IMR-90 (cell line): ENCODE data around the gene NUP93. TPM values are rescaled to one million over a fixed set of nuclear protein-coding genes. Genes with fewer than 3 reads are reported as not detected.

ENCODE experiments used
- ATAC-seq: fragments of 200-7000 bp; cut with Tn5 transposase; 2 replicates; pipeline ENCODE4 v1.9.1; 2020; ENCODE audit warnings: low read depth, mild to moderate bottlenecking, moderate library complexity
- BruUV-seq: library from RNA; stranded (reverse); fragments of 400-500 nt; replicated peaks from 2 replicates; lab custom pipeline; 2021; lab: Mats Ljungman, UMichigan
- CTCF ChIA-PET: fragments of 300-600 bp; formaldehyde crosslinking; extraction: SDS; loops from one replicate; lab custom pipeline; 2021; ENCODE audit warnings: antibody characterized with exemption; lab: Yijun Ruan, JAX
- POLR2A ChIA-PET: fragments of 300-600 bp; sonication (Branson Sonifier 250); formaldehyde crosslinking; loops from one replicate; lab custom pipeline; 2022; ENCODE audit warnings: antibody characterized with exemption; ENCODE audit not compliant: unreplicated experiment; lab: Charles Lee
- DNase-seq: peaks from one replicate; pipeline ENCODE4 v3.0.0; 2013
- H2AFZ ChIP-seq: replicated peaks from 2 replicates; pipeline ENCODE3; 2013; ENCODE audit warnings: low read length, mild to moderate bottlenecking; ENCODE audit not compliant: poor library complexity
- H2AK5ac ChIP-seq: 2 replicates; pipeline ENCODE4 v1.6.1; 2013; ENCODE audit warnings: low read depth, low read length, inconsistent platforms
- H2AK9ac ChIP-seq: replicated peaks from 2 replicates; pipeline ENCODE3; 2013; ENCODE audit warnings: mild to moderate bottlenecking, low read depth, low read length, moderate library complexity; ENCODE audit not compliant: poor library complexity
- H2BK120ac ChIP-seq: 2 replicates; pipeline ENCODE4 v1.6.1; 2013; ENCODE audit warnings: low read depth, low read length, inconsistent platforms
- H2BK15ac ChIP-seq: 3 replicates; pipeline ENCODE4 v1.6.1; 2013; ENCODE audit warnings: low read depth, low read length, inconsistent platforms
- H2BK20ac ChIP-seq: 2 replicates; pipeline ENCODE4 v1.6.1; 2013; ENCODE audit warnings: low read depth, mild to moderate bottlenecking, inconsistent platforms, low read length, moderate library complexity
- H2BK5ac ChIP-seq: 2 replicates; pipeline ENCODE4 v1.6.1; 2013; ENCODE audit warnings: mild to moderate bottlenecking, low read depth, low read length, inconsistent platforms; ENCODE audit not compliant: poor library complexity, severe bottlenecking
- H3K14ac ChIP-seq: replicated peaks from 2 replicates; pipeline ENCODE4 v1.6.1; 2013; ENCODE audit warnings: low read depth, low read length, inconsistent platforms
- H3K18ac ChIP-seq: 2 replicates; pipeline ENCODE4 v1.6.1; 2013; ENCODE audit warnings: low read depth, low read length, control low read depth
- H3K23ac ChIP-seq: 2 replicates; pipeline ENCODE4 v1.6.1; 2013; ENCODE audit warnings: low read depth, low read length, inconsistent platforms
- H3K27ac ChIP-seq: 2 replicates; pipeline ENCODE4 v1.5.1; 2013; ENCODE audit warnings: mild to moderate bottlenecking, control low read depth, low read length; ENCODE audit not compliant: insufficient read depth
- H3K27me3 ChIP-seq: 2 replicates; pipeline ENCODE4 v1.6.1; 2013; ENCODE audit warnings: low read length; ENCODE audit not compliant: control insufficient read depth, insufficient read depth
- H3K36me3 ChIP-seq: 2 replicates; pipeline ENCODE4 v1.6.1; 2013; ENCODE audit warnings: low read length, mixed read lengths; ENCODE audit not compliant: control insufficient read depth, insufficient read depth
- H3K4ac ChIP-seq: 2 replicates; pipeline ENCODE4 v1.6.1; 2013; ENCODE audit warnings: low read depth, low read length, inconsistent platforms
- H3K4me1 ChIP-seq: 2 replicates; pipeline ENCODE4 v1.6.1; 2013; ENCODE audit warnings: low read length, mixed read lengths; ENCODE audit not compliant: control insufficient read depth, insufficient read depth
- H3K4me2 ChIP-seq: 2 replicates; pipeline ENCODE4 v1.6.1; 2013; ENCODE audit warnings: low read depth, mild to moderate bottlenecking, control low read depth, low read length, moderate library complexity
- H3K4me3 ChIP-seq: 2 replicates; pipeline ENCODE4 v1.5.1; 2013; ENCODE audit warnings: low read depth, mild to moderate bottlenecking, control low read depth, low read length, moderate library complexity; ENCODE audit not compliant: insufficient read depth
- H3K56ac ChIP-seq: 2 replicates; pipeline ENCODE4 v1.6.1; 2013; ENCODE audit warnings: low read length, inconsistent platforms; ENCODE audit not compliant: insufficient read depth; ENCODE audit errors: extremely low read depth
- H3K79me1 ChIP-seq, 2 experiments: 2 replicates each; pipeline ENCODE4 v1.6.1; 2013; ENCODE audit warnings: low read length in 2 of 2, inconsistent platforms in 1 of 2, low read depth in 1 of 2
- H3K9ac ChIP-seq: 2 replicates; pipeline ENCODE4 v1.6.1; 2013; ENCODE audit warnings: low read depth, low read length, control low read depth
- H3K9me1 ChIP-seq: 2 replicates; pipeline ENCODE4 v1.6.1; 2013; ENCODE audit warnings: low read length, inconsistent platforms; ENCODE audit not compliant: insufficient read depth
- H3K9me3 ChIP-seq: 2 replicates; pipeline ENCODE4 v1.6.1; 2013; ENCODE audit warnings: low read length; ENCODE audit not compliant: control insufficient read depth, insufficient read depth
- H4K20me1 ChIP-seq: 2 replicates; pipeline ENCODE4 v1.6.1; 2013; ENCODE audit warnings: low read length, inconsistent platforms; ENCODE audit not compliant: insufficient read depth
- H4K5ac ChIP-seq: 2 replicates; pipeline ENCODE4 v1.6.1; 2013; ENCODE audit warnings: mild to moderate bottlenecking, low read depth, low read length, control low read depth
- H4K8ac ChIP-seq, 2 experiments: 2 replicates each; pipeline ENCODE4 v1.6.1; 2013; ENCODE audit warnings: low read depth in 2 of 2, low read length in 2 of 2, control low read depth in 1 of 2, inconsistent platforms in 1 of 2
- H4K91ac ChIP-seq: 2 replicates; pipeline ENCODE4 v1.6.1; 2013; ENCODE audit warnings: low read depth, low read length, inconsistent platforms; ENCODE audit not compliant: insufficient read depth
- CEBPB ChIP-seq: IDR thresholded peaks from 2 replicates; pipeline ENCODE4 v1.6.1; 2012; ENCODE audit warnings: low read depth, low read length, improper control_type of control experiment
- CHD1 ChIP-seq: IDR thresholded peaks from 2 replicates; pipeline ENCODE4 v1.6.1; 2012; ENCODE audit warnings: low read depth, low read length, improper control_type of control experiment
- CTCF ChIP-seq: conservative IDR thresholded peaks from 2 replicates; pipeline ENCODE4 v1.5.1; 2012; ENCODE audit warnings: mild to moderate bottlenecking, low read depth, low read length, improper control_type of control experiment
- ELK1 ChIP-seq: fragments of 150-350 bp; IDR thresholded peaks from 2 replicates; pipeline ENCODE4 v1.6.1; 2016; ENCODE audit warnings: low read depth, mild to moderate bottlenecking, low read length, moderate library complexity, borderline replicate concordance
- MAFK ChIP-seq: IDR thresholded peaks from 2 replicates; pipeline ENCODE4 v1.6.1; 2012; ENCODE audit warnings: low read depth, low read length, improper control_type of control experiment
- MAZ ChIP-seq: IDR thresholded peaks from 2 replicates; pipeline ENCODE4 v1.6.1; 2012; ENCODE audit warnings: low read depth, mild to moderate bottlenecking, low read length, improper control_type of control experiment, moderate library complexity, borderline replicate concordance
- MXI1 ChIP-seq: IDR thresholded peaks from 2 replicates; pipeline ENCODE4 v1.6.1; 2012; ENCODE audit warnings: low read depth, mild to moderate bottlenecking, low read length, moderate library complexity, borderline replicate concordance
- POLR2A ChIP-seq: IDR thresholded peaks from 2 replicates; pipeline ENCODE4 v1.6.1; 2012; ENCODE audit warnings: mild to moderate bottlenecking, low read depth, low read length
- RAD21 ChIP-seq: IDR thresholded peaks from 2 replicates; pipeline ENCODE4 v1.6.1; 2012; ENCODE audit warnings: low read length, improper control_type of control experiment
- RCOR1 ChIP-seq: IDR thresholded peaks from 2 replicates; pipeline ENCODE4 v1.6.1; 2012; ENCODE audit warnings: mild to moderate bottlenecking, low read length, improper control_type of control experiment; ENCODE audit not compliant: insufficient replicate concordance
- RFX5 ChIP-seq: IDR thresholded peaks from 2 replicates; pipeline ENCODE4 v1.8.0; 2012; ENCODE audit warnings: low read depth, mild to moderate bottlenecking, low read length, moderate library complexity
- SMC3 ChIP-seq: fragments of 150-350 bp; IDR thresholded peaks from 2 replicates; pipeline ENCODE4 v1.6.1; 2016; ENCODE audit warnings: low read depth, mild to moderate bottlenecking, antibody characterized with exemption, low read length, moderate library complexity
- USF2 ChIP-seq: fragments of 150-350 bp; IDR thresholded peaks from 2 replicates; pipeline ENCODE4 v1.6.1; 2017; ENCODE audit warnings: mild to moderate bottlenecking, antibody characterized with exemption, low read length, low read depth
- WGBS, 2 experiments: methylation state at CpG; one replicate each; pipeline versions ENCODE4 v1.1.5 to v1.1.7; 2013; ENCODE audit warnings: missing lambda C conversion rate in 2 of 2; ENCODE audit not compliant: insufficient read length in 1 of 2; ENCODE audit errors: extremely low coverage in 2 of 2; 5-methylcytosine and 5-hydroxymethylcytosine counted together
- dilution Hi-C: fragments of 300-500 bp; cut with HindIII; formaldehyde crosslinking; loops from one replicate; pipeline ENCODE4 v1.14.3; 2018; ENCODE audit warnings: low sequenced_read_pairs; ENCODE audit not compliant: unreplicated experiment
- in situ Hi-C: fragments of 300-500 bp; cut with MboI; formaldehyde crosslinking; loops from 3 replicates; pipeline ENCODE4 v1.14.3; 2019; ENCODE audit warnings: low sequenced_read_pairs, inconsistent platforms, mixed read lengths
- intact Hi-C: fragments of 100-400 bp; cut with micrococcal nuclease; formaldehyde crosslinking; loops from 2 replicates; pipeline ENCODE4 v1.10.0; 2022
- polyA plus RNA-seq, 3 experiments: library from polyadenylated mRNA; depleted of rRNA; stranded (reverse); fragments of >200 nt; gene quantifications; 2 replicates each; pipeline ENCODE4 v1.2.3, GENCODE V29; 2012; ENCODE audit warnings: low replicate concordance in 1 of 3
- total RNA-seq: library from RNA; depleted of rRNA; stranded (reverse); fragments of >200 nt; gene quantifications from 2 replicates; pipeline ENCODE4 v1.2.3, GENCODE V29; 2012

NUP93 gene
- total and polyA plus RNA-seq, 2 of the 4 experiments (the other 2 are of a cell fraction), result 54.6 to 72.6 TPM

- dilution Hi-C loops, result no loop called here
Measured at GRCh38 chr16:56764835-56765234, 34.9 kb downstream of the NUP93 start.

More at GRCh38 chr16:56764835-56765234, 34.9 kb downstream of the NUP93 start:
- Histone ChIP-seq H2AK9ac (no peak overlapping the region), H3K4ac (no peak overlapping the region), H3K79me1 (peaks cover 9 to 23% of the 10 kb centered on the region in 2 experiments; a peak in 3 of 4 replicates), H3K23ac (no peak overlapping the region), H2AK5ac (no peak overlapping the region), H2BK15ac (no peak overlapping the region), H3K9me1 (no peaks in the 10 kb centered on the region), H4K20me1 (no peaks in the 10 kb centered on the region), H3K4me1 (peaks cover 5% of the 10 kb centered on the region), H2BK120ac (no peak overlapping the region), H3K9me3 (no peaks in the 10 kb centered on the region), H3K27ac (no peak overlapping the region), H2BK20ac (no peak overlapping the region), H3K9ac (no peak overlapping the region), H3K36me3 (peaks cover 6% of the 10 kb centered on the region), H3K14ac (no peak overlapping the region), H2AFZ (no peak overlapping the region), H3K56ac (no peak overlapping the region), H3K27me3 (no peaks in the 10 kb centered on the region), H3K18ac (no peak overlapping the region), H3K4me2 (no peak overlapping the region), H2BK5ac (no peak overlapping the region), H3K4me3 (no peak overlapping the region), H4K91ac (no peak overlapping the region), H4K5ac (no peak overlapping the region), H4K8ac (no peak overlapping the region)
- ChIA-PET CTCF (no interaction called here), POLR2A (no interaction called here)
- TF ChIP-seq RAD21, result no peak
- no peak for TF ChIP-seq USF2
- TF ChIP-seq MAFK, result no peak
- no peak for TF ChIP-seq MXI1
- TF ChIP-seq RFX5, result no peak
- TF ChIP-seq RCOR1, result no peak
- no peak for TF ChIP-seq SMC3
- TF ChIP-seq CTCF, result no peak
- TF ChIP-seq CHD1, result no peak
- TF ChIP-seq POLR2A, result no peak
- no peak for TF ChIP-seq CEBPB
- TF ChIP-seq MAZ, result no peak
- no peak for TF ChIP-seq ELK1
- ATAC-seq (no peak), DNase-seq (no peak)
- no CpG with 5 or more reads among the region's 2 CpGs for WGBS, 2 experiments
- in situ Hi-C loops (no loop called here), intact Hi-C loops (no loop called here)
- no TSS peak for BruUV-seq
